Astrocyte (in vitro differentiated cells and primary cell): Measurements from ENCODE around the gene BPNT1. TPM values are rescaled to one million over a fixed set of nuclear protein-coding genes. Genes with fewer than 3 reads are reported as not detected.
A peak's percentile ranks its signal among the peaks of the same experiment; 100 is the strongest.

Experiments used
- DNase-seq: peaks from one replicate; pipeline ENCODE4 v3.0.0-alpha.2; 2010; ENCODE audit warnings: low read depth
- FAIRE-seq: peaks from 2 replicates; lab custom pipeline; 2011; peaks lifted over from hg19 to GRCh38; lab: Jason Lieb, UNC
- H2AFZ ChIP-seq: 2 replicates; pipeline ENCODE4 v1.6.0; 2012; ENCODE audit warnings: low read depth, low read length, inconsistent platforms
- H3K27ac ChIP-seq: 2 replicates; pipeline ENCODE4 v1.5.1; 2011; ENCODE audit warnings: low read depth, low read length, inconsistent platforms
- H3K27me3 ChIP-seq: 2 replicates; pipeline ENCODE4 v1.6.0; 2011; ENCODE audit warnings: low read length, inconsistent platforms; ENCODE audit not compliant: insufficient read depth
- H3K36me3 ChIP-seq: 2 replicates; pipeline ENCODE4 v1.5.1; 2011; ENCODE audit warnings: low read length, inconsistent platforms; ENCODE audit not compliant: insufficient read depth
- H3K4me1 ChIP-seq: 2 replicates; pipeline ENCODE4 v1.5.1; 2011; ENCODE audit warnings: low read length, inconsistent platforms; ENCODE audit not compliant: insufficient read depth
- H3K4me2 ChIP-seq: 2 replicates; pipeline ENCODE4 v1.6.0; 2012; ENCODE audit warnings: low read length, inconsistent platforms
- H3K4me3 ChIP-seq: 2 replicates; pipeline ENCODE4 v1.5.1; 2011; ENCODE audit warnings: low read depth, mild to moderate bottlenecking, low read length, inconsistent platforms; ENCODE audit not compliant: insufficient read depth
- H3K79me2 ChIP-seq: 2 replicates; pipeline ENCODE4 v1.6.0; 2012; ENCODE audit warnings: mild to moderate bottlenecking, low read length, inconsistent platforms; ENCODE audit not compliant: insufficient read depth
- H3K9ac ChIP-seq: 2 replicates; pipeline ENCODE4 v1.6.0; 2012; ENCODE audit warnings: mild to moderate bottlenecking, low read length, inconsistent platforms
- H3K9me3 ChIP-seq: 2 replicates; pipeline ENCODE4 v1.5.1; 2012; ENCODE audit warnings: low read depth, mild to moderate bottlenecking, low read length, inconsistent platforms; ENCODE audit not compliant: insufficient read depth
- H4K20me1 ChIP-seq: 2 replicates; pipeline ENCODE4 v1.6.0; 2012; ENCODE audit warnings: low read length, inconsistent platforms; ENCODE audit not compliant: insufficient read depth
- H3K27ac Mint-ChIP-seq: one replicate; pipeline ENCODE4 v1.8.0; 2021; ENCODE audit warnings: mild to moderate bottlenecking, mixed read lengths; ENCODE audit not compliant: unreplicated experiment
- H3K27me3 Mint-ChIP-seq: one replicate; pipeline ENCODE4 v1.8.0; 2021; ENCODE audit warnings: low read depth, mixed read lengths; ENCODE audit not compliant: unreplicated experiment
- H3K36me3 Mint-ChIP-seq: one replicate; pipeline ENCODE4 v1.8.0; 2021; ENCODE audit warnings: low read depth, mixed read lengths; ENCODE audit not compliant: unreplicated experiment
- H3K4me1 Mint-ChIP-seq: one replicate; pipeline ENCODE4 v1.8.0; 2021; ENCODE audit warnings: low read depth, mixed read lengths; ENCODE audit not compliant: unreplicated experiment
- H3K4me3 Mint-ChIP-seq: one replicate; pipeline ENCODE4 v1.8.0; 2021; ENCODE audit warnings: mild to moderate bottlenecking, moderate library complexity, mixed read lengths; ENCODE audit not compliant: unreplicated experiment
- H3K9me3 Mint-ChIP-seq: one replicate; pipeline ENCODE4 v1.8.0; 2021; ENCODE audit warnings: mild to moderate bottlenecking, mixed read lengths; ENCODE audit not compliant: unreplicated experiment
- CTCF ChIP-seq: IDR thresholded peaks from 2 replicates; pipeline ENCODE4 v1.5.1; 2011; ENCODE audit warnings: low read depth, mild to moderate bottlenecking, inconsistent platforms, low read length, moderate library complexity; ENCODE audit not compliant: insufficient read depth
- EZH2 ChIP-seq: IDR thresholded peaks from 2 replicates; pipeline ENCODE4 v1.6.1; 2012; ENCODE audit warnings: mild to moderate bottlenecking, low read length, inconsistent platforms; ENCODE audit not compliant: insufficient read depth
- total RNA-seq: library from RNA; stranded (reverse); gene quantifications from 2 replicates; pipeline ENCODE4 v1.2.1, GENCODE V29; 2021

The BPNT1 gene
- total RNA-seq, 1 donor from 2014 or later = 25.9 TPM

GRCh38 chr1:220124542-220124941 lies 35.0 kb upstream of the BPNT1 start:
- H3K4me3 ChIP-seq = no peak overlapping the region
- H3K4me1 ChIP-seq = no peaks in the 10 kb centered on the region
- no peaks in the 10 kb centered on the region for H3K27me3 ChIP-seq
- H3K4me2 ChIP-seq = no peak overlapping the region
- H3K4me3 Mint-ChIP-seq = no peak overlapping the region
- no peaks in the 10 kb centered on the region for H3K27me3 Mint-ChIP-seq
- DNase-seq (peak; percentile 25), FAIRE-seq (no peak)
- TF ChIP-seq EZH2 (no peak), CTCF (no peak)
- H2AFZ ChIP-seq = no peak overlapping the region
- H3K79me2 ChIP-seq = no peaks in the 10 kb centered on the region
- H3K9me3 ChIP-seq = no peaks in the 10 kb centered on the region
- H3K4me1 Mint-ChIP-seq = peaks cover 7% of the 10 kb centered on the region
- H3K36me3 Mint-ChIP-seq = peaks cover 3% of the 10 kb centered on the region
- H3K27ac ChIP-seq = no peak overlapping the region
- H3K9ac ChIP-seq = no peak overlapping the region
- peaks cover 14% of the 10 kb centered on the region for H3K36me3 ChIP-seq
- H4K20me1 ChIP-seq = no peaks in the 10 kb centered on the region
- peak overlapping the region; percentile 90 for H3K27ac Mint-ChIP-seq
- H3K9me3 Mint-ChIP-seq = no peaks in the 10 kb centered on the region

GRCh38 chr1:220123889-220124288 lies 34.3 kb upstream of the BPNT1 start:
- Mint-ChIP-seq H3K27me3 (no peaks in the 10 kb centered on the region), H3K36me3 (no peaks in the 10 kb centered on the region), H3K4me1 (peaks cover 7% of the 10 kb centered on the region), H3K4me3 (no peak overlapping the region), H3K27ac (no peak overlapping the region), H3K9me3 (no peaks in the 10 kb centered on the region)
- H2AFZ ChIP-seq = no peak overlapping the region
- H3K4me2 ChIP-seq = no peak overlapping the region
- H3K4me1 ChIP-seq = no peaks in the 10 kb centered on the region
- no peak overlapping the region for H3K27ac ChIP-seq
- H3K9me3 ChIP-seq = no peaks in the 10 kb centered on the region
- no peak overlapping the region for H3K4me3 ChIP-seq
- H3K79me2 ChIP-seq = no peaks in the 10 kb centered on the region
- peaks cover 14% of the 10 kb centered on the region for H3K36me3 ChIP-seq
- DNase-seq (no peak), FAIRE-seq (no peak)
- H4K20me1 ChIP-seq = no peaks in the 10 kb centered on the region
- no peaks in the 10 kb centered on the region for H3K27me3 ChIP-seq
- no peak overlapping the region for H3K9ac ChIP-seq
- TF ChIP-seq EZH2 (no peak), CTCF (peak; percentile 24)

- H3K36me3 ChIP-seq = peaks cover 14% of the 10 kb centered on the region
- no peak overlapping the region for H3K4me3 Mint-ChIP-seq
- no peaks in the 10 kb centered on the region for H3K36me3 Mint-ChIP-seq
- no peaks in the 10 kb centered on the region for H3K27me3 Mint-ChIP-seq
- no peaks in the 10 kb centered on the region for H3K9me3 Mint-ChIP-seq
- H3K4me1 ChIP-seq = no peaks in the 10 kb centered on the region
- no peak for TF ChIP-seq CTCF
- TF ChIP-seq EZH2 = no peak
- no peak overlapping the region for H3K9ac ChIP-seq
- no peak overlapping the region for H3K4me3 ChIP-seq
- no peaks in the 10 kb centered on the region for H3K79me2 ChIP-seq
- no peaks in the 10 kb centered on the region for H4K20me1 ChIP-seq
- H2AFZ ChIP-seq = no peak overlapping the region
- H3K4me2 ChIP-seq = no peak overlapping the region
- no peaks in the 10 kb centered on the region for H3K27me3 ChIP-seq
- H3K27ac ChIP-seq = no peak overlapping the region
- no peak overlapping the region for H3K27ac Mint-ChIP-seq
- FAIRE-seq = no peak
- H3K9me3 ChIP-seq = no peaks in the 10 kb centered on the region
- H3K4me1 Mint-ChIP-seq = peaks cover 7% of the 10 kb centered on the region
- DNase-seq = no peak
Observed at GRCh38 chr1:220123066-220123465, 33.5 kb upstream of the BPNT1 start.
